ENCODE results near the gene ZFAND3. TPM values are rescaled to one million over a fixed set of nuclear protein-coding genes. Genes with fewer than 3 reads are reported as not detected.

The ZFAND3 gene
- total and polyA plus RNA-seq, 2 donors (not counting 3 experiments of a cell fraction or from before 2014, with no cell fraction given): 15.4 to 54.2 TPM

DNA sequence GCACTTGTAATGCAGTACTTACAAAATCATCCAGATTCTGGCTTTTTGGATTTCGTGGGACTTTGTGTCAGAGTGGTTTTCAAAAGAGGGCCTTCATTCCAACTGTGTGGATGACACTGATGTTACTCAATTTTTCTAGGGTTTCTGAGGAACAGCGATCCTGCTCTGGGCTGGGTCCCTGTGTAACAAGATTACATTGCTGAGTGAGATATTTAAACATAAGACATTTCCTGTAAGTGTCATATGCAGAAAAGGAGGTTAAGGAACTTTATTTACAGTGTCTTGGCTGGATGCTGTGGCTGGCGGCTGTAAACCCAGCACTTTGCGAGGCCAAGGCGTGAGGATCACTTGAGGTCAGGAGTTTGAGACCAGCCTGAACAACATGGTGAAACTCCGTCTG is 6.7 kb downstream of the ZFAND3 start:
- TF ChIP-seq POLR2AphosphoS5 (IDR thresholded peaks at IDR 0.05; ENCODE audit: insufficient read depth, low read depth, low read length) (no peak), EZH2 (IDR thresholded peaks at IDR 0.05; ENCODE audit: borderline replicate concordance, low read depth, low read length, severe bottlenecking) (no peak), CTCF (IDR thresholded peaks at IDR 0.05; ENCODE audit: extremely low read depth in 1 of 2, insufficient read depth in 1 of 2, low read depth in 1 of 2, low read length in 2 of 2) (no peak), MYC (IDR thresholded peaks at IDR 0.05; ENCODE audit: low read depth, low read length) (no peak), GATA2 (IDR thresholded peaks at IDR 0.05; ENCODE audit: insufficient read depth, insufficient read length, low read depth, low read length) (no peak), JUN (IDR thresholded peaks at IDR 0.05; ENCODE audit: borderline replicate concordance, insufficient read depth, insufficient read length, low read depth) (no peak), POLR2A (IDR thresholded peaks at IDR 0.05; ENCODE audit: low read depth, low read length) (no peak), FOS (IDR thresholded peaks at IDR 0.05; ENCODE audit: borderline replicate concordance, insufficient read depth, low read length) (no peak)
- TF ChIP-seq, protein P1, sequence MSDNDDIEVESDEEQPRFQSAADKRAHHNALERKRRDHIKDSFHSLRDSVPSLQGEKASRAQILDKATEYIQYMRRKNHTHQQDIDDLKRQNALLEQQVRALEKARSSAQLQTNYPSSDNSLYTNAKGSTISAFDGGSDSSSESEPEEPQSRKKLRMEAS (IDR thresholded peaks at IDR 0.05; ENCODE audit: insufficient read depth, insufficient read length): no peak
- peaks cover 32% of the 10 kb centered on the region for H4K20me1 ChIP-seq (replicated peaks; ENCODE audit: control insufficient read depth, extremely low read depth, insufficient read depth, low read length)
- DNase-seq (ENCODE audit: low read depth, low spot score): no peak
- no peak overlapping the region for H2AFZ ChIP-seq (ENCODE audit: low read depth, low read length)
- intact Hi-C loops (cut with micrococcal nuclease) (no loop called here), dilution Hi-C loops (cut with MboI; ENCODE audit: extremely low pct_ligation_motif_present, low sequenced_read_pairs) (no loop called here)
- peaks cover 0 to 1% of the 10 kb centered on the region in 2 experiments for H3K36me3 ChIP-seq (ENCODE audit: control insufficient read depth in 2 of 2, extremely low read depth in 1 of 2, insufficient read depth in 2 of 2, low read length in 2 of 2)
- H3K9me1 ChIP-seq (replicated peaks; ENCODE audit: control insufficient read depth, extremely low read depth, insufficient read depth, low read length): peaks cover 6% of the 10 kb centered on the region
- no peaks in the 10 kb centered on the region for H3K9me3 ChIP-seq (replicated peaks; ENCODE audit: control insufficient read depth, insufficient read depth, low read length)
- H3K4me1 ChIP-seq (ENCODE audit: control insufficient read depth, extremely low read depth, insufficient read depth, low read length): peaks cover 25% of the 10 kb centered on the region
- no peak for FAIRE-seq
- H3K4me3 ChIP-seq (replicated peaks in 1 of 3; ENCODE audit: insufficient read depth in 1 of 3, low read depth in 1 of 3, low read length in 3 of 3): no peak overlapping the region
- ChIA-PET CTCF (interaction anchor here (1.5 to 2.1 kb wide), 3 partner anchors 33 to 35 kb away, joined by 3 to 14 read pairs (median 4); no protein-coding TSS in a partner anchor), POLR2A (no interaction called here)
- no peak overlapping the region for H3K9ac ChIP-seq (replicated peaks; ENCODE audit: extremely low read depth, insufficient read depth, low read length)
- no peaks in the 10 kb centered on the region for H3K27me3 ChIP-seq (ENCODE audit: control insufficient read depth in 2 of 2, insufficient read depth in 2 of 2, low read length in 2 of 2)
- no peak overlapping the region for H3K27ac ChIP-seq (ENCODE audit: insufficient read depth, low read depth, low read length)
- no peak overlapping the region for H3K4me2 ChIP-seq (ENCODE audit: insufficient read depth, low read length)
- H3K79me2 ChIP-seq (ENCODE audit: control insufficient read depth, insufficient read depth, low read length): peaks cover 99% of the 10 kb centered on the region
- no TSS peak for BruUV-seq (replicated peaks)
